DMS53 treated with DMSO at 0.1 percent for 48 hours (cell line): Measurements from ENCODE around the gene TMCO4.
A peak's percentile ranks its signal among the peaks of the same experiment; 100 is the strongest.

Experiments
- DNase-seq: peaks from one replicate; lab custom pipeline; 2025; ENCODE audit not compliant: unreplicated experiment; lab: John Stamatoyannopoulos, UW

TMCO4 gene

GRCh38 chr1:19661721-19662228 is 137.9 kb downstream of the TMCO4 start:
- DNase-seq, result peak; percentile 47

DNA sequence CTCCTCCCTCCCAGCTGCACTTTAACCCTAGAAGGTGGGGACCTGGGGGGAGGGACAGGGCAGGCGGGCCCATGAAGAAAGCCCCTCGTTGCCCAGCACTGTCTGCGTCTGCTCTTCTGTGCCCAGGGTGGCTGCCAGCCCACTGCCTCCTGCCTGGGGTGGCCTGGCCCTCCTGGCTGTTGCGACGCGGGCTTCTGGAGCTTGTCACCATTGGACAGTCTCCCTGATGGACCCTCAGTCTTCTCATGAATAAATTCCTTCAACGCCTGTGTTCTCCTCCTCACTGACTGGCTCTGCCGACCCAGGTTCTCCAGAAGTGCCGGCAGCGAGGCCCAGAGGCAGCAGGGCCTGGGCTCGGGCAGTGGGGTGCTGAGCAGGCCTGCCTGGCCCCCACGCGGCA is 141.5 kb downstream of the TMCO4 start:
- DNase-seq, result no peak

DNA sequence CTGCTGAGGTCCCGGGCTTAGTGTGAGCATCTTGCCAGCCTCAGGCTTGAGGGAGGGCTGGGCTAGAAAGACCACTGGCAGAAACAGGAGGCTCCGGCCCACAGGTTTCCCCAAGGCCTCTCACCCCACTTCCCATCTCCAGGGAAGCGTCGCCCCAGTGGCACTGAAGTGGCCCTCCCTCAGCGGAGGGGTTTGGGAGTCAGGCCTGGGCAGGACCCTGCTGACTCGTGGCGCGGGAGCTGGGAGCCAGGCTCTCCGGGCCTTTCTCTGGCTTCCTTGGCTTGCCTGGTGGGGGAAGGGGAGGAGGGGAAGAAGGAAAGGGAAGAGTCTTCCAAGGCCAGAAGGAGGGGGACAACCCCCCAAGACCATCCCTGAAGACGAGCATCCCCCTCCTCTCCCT is 142.2 kb downstream of the TMCO4 start:
- no peak for DNase-seq

DNA sequence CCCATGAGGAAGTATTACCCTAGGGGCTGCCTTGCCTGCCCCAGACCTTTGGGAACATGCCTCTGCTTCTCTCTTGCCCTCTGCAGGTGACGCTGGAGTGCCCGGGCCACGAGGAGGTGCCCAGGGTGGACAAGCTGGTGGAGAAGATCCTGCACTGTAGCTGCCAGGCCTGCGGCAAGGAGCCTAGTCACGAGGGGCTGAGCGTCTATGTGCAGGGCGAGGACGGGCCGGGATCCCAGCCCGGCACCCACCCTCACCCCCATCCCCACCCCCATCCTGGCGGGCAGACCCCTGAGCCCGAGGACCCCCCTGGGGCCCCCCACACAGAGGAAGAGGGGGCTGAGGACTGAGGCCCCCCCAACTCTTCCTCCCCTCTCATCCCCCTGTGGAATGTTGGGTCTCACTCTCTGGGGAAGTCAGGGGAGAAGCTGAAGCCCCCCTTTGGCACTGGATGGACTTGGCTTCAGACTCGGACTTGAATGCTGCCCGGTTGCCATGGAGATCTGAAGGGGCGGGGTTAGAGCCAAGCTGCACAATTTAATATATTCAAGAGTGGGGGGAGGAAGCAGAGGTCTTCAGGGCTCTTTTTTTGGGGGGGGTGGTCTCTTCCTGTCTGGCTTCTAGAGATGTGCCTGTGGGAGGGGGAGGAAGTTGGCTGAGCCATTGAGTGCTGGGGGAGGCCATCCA is 142.8 kb downstream of the TMCO4 start:
- DNase-seq, result no peak

DNA sequence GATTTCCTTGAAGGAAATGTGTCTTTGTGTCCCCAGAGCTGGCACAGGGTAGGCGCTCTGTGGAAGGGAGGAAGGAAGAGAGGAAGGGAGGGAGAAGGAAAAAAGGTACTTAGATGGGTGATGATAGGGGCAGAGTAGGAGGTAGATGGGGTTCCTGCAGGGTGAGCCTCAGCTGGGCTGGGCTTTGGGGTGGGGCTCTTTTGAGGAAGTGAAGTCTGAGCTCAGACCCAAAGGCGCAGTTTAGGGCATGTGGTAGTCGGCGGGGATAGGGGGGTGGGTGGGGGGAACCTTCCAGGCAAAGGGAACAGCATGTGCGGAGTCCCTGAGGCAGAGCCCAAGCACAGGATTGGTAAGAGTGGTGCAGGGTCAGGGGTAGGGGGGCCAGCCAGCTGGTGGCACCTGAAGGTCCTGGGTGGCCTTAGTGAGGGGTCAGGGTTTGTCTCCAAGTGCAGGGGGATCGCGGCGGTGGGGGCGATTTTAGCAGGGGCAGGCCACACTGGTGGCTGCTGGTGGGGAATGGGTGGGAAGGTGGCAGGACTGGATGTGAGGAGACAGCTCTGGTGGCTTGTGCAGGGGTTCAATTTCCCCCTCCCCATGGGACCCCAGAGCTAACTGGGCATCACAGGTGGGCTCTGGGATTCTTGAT is 143.5 kb downstream of the TMCO4 start:
- no peak for DNase-seq

GRCh38 chr1:19655718-19656080 is 144.0 kb downstream of the TMCO4 start:
- DNase-seq, result no peak

DNA sequence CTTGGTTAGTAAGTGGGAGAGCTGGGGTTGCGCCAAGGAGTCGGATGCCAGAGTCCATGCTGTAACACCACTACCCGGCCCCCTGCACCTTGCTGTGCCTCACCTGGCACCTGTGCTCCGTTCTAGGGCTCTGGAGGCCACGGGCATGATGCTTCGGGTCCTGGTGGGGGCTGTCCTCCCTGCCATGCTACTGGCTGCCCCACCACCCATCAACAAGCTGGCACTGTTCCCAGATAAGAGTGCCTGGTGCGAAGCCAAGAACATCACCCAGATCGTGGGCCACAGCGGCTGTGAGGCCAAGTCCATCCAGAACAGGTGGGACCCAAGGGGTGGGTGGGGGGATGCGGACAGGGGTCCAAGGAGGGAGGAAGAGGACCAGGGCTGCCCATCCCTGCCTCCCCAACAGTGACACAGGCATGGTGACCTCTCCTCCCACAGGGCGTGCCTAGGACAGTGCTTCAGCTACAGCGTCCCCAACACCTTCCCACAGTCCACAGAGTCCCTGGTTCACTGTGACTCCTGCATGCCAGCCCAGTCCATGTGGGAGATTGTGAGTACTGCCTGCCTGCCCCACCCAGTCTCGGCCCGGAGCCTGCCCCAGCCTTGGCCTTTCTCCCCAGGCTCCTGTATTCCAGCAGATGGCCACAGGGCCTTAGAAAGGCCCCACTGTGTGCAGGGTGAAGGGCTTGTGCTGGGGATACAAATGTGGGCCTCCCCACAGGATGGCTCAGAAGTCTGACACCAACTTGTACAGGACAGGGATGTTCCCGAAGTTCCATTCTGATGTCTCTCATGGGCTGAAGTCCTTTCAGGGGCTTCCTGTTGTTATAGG is 144.6 kb downstream of the TMCO4 start:
- no peak for DNase-seq

DNA sequence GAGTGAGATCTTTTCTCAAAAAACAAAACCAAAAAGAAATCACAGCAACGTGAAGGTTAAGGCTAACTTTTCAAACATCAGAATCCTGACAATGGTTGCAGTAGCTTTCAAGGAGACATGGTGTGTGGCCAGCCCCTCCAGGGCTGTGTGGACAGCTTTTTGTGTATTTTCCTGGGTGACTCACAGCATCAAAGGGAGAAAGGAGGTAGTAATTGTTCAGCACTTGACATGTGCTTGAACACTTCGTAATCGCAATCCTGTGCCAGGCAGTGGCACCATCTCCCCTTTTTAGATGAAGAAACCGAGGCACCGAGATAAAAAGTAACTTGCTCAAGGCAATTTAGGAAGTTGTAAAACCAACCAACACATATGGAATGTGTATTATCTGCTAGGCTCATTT is 145.3 kb downstream of the TMCO4 start:
- DNase-seq, result peak; percentile 74

GRCh38 chr1:19651141-19651737 is 148.5 kb downstream of the TMCO4 start:
- DNase-seq, result no peak

GRCh38 chr1:19650416-19651140 is 149.1 kb downstream of the TMCO4 start:
- DNase-seq, result no peak

- no peak for DNase-seq
These were observed 151.0 kb downstream of the TMCO4 start for GRCh38 chr1:19648689-19649088.

GRCh38 chr1:19648239-19648638 is 151.5 kb downstream of the TMCO4 start:
- no peak for DNase-seq

- no peak for DNase-seq
These were observed 152.1 kb downstream of the TMCO4 start for GRCh38 chr1:19647643-19648042.

- no peak for DNase-seq
These were observed 153.1 kb downstream of the TMCO4 start for GRCh38 chr1:19646377-19647319.

DNA sequence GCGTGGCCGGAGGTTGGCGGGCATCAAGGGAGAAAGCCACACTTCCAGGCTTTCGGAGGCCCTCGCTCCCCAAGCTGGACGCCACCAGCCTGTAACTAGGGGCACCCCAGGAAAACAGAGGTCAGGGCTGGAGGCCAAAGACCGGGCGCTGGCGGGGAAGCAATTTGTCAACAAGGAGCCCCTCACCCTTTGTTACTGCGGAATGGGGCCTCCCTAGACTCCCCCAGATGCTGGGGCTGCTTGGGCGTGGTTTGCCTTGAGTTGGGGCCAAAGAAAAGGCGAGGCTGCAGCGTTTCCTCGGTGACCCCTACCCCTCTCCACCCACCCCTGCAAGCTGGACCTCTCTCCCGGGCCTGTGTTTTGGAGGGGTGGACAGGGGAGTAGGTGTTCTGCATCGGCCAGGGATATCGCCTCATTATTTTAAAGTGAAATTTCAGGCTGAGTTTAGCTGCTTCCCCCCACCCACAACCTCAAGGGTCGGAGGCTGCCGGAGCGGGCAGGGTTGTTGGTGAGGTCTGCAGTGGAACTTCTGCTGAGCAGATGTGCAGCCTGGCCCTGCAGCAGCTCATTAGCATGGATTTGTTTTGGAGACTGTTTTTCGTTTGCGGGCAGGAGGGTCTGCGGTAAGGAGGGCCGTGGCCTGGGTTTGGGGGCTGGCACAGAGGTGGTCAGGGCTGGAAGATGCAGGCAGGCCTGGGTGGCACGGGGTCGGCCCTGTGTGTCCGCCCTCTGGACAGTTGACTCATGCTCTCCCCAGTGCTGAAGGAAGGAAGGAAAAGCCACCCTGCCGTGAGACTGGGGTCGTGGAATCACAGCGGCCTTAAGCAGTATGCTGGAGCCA is 154.1 kb downstream of the TMCO4 start:
- no peak for DNase-seq

- DNase-seq, result no peak
These were observed 154.9 kb downstream of the TMCO4 start for GRCh38 chr1:19644681-19645410.

DNA sequence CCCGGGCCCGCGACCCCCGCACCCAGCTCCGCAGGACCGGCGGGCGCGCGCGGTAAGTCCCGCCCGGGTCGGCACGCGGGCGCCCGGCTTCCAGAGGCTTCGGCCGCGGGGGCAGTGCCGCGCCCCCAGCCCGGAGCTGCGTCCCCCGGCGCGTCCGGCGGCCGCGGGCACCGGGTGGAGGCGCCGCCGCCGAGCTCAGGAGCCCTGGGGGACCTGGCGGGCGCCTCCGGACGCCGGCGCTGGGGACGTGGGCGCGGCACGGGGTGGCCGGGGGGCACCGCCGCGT is 155.4 kb downstream of the TMCO4 start:
- DNase-seq, result no peak

GRCh38 chr1:19643602-19644394 is 155.9 kb downstream of the TMCO4 start, which contains the start of gene NBL1:
TSS of gene NBL1 (plus strand) at chr1:19644311. CDS start at chr1:19655031, 10,720 bp downstream.
- peak; percentile 43 for DNase-seq
